ENCODE measurements around the gene SYNDIG1. TPM values are rescaled to one million over a fixed set of nuclear protein-coding genes. Genes with fewer than 3 reads are reported as not detected.

Gene SYNDIG1
- total RNA-seq, 4 donors from 2014 or later: 5.1 to 15.9 (median 14.3) TPM

GRCh38 chr20:24442909-24443308 is 26.5 kb upstream of the SYNDIG1 start:
- Histone ChIP-seq H3K9me3 (no peaks in the 10 kb centered on the region), H3K27ac (no peak overlapping the region), H3K4me1 (no peaks in the 10 kb centered on the region), H3K27me3 (no peaks in the 10 kb centered on the region), H3K4me3 (no peak overlapping the region), H3K36me3 (no peaks in the 10 kb centered on the region)
- TF ChIP-seq CTCF (IDR thresholded peaks at IDR 0.05): no peak
- no peak for DNase-seq (ENCODE audit: low spot score in 2 of 2)
- 78 to 88% methylated on average over 3 of the region's 3 CpGs for WGBS, 2 donors

GRCh38 chr20:24443436-24443835 is 26.0 kb upstream of the SYNDIG1 start:
- H3K4me3 ChIP-seq: no peak overlapping the region
- no peak overlapping the region for H3K27ac ChIP-seq
- WGBS, 2 donors: 80 to 96% methylated on average over 2 of the region's 2 CpGs
- no peak for DNase-seq (ENCODE audit: low spot score in 2 of 2)
- no peak for TF ChIP-seq CTCF (IDR thresholded peaks at IDR 0.05)
- TF ChIP-seq EP300 (IDR thresholded peaks at IDR 0.05): no peak
- TF ChIP-seq POLR2A (IDR thresholded peaks at IDR 0.05): no peak
- H3K9me3 ChIP-seq: no peaks in the 10 kb centered on the region
- H3K4me1 ChIP-seq: no peaks in the 10 kb centered on the region
- no peaks in the 10 kb centered on the region for H3K36me3 ChIP-seq
- H3K27me3 ChIP-seq: no peaks in the 10 kb centered on the region

- WGBS, 2 donors: 65 to 78% methylated on average over 5 to 7 of the region's 7 CpGs
- Histone ChIP-seq H3K9me3 (no peaks in the 10 kb centered on the region), H3K36me3 (no peaks in the 10 kb centered on the region), H3K4me3 (no peak overlapping the region), H3K27ac (no peak overlapping the region), H3K27me3 (no peaks in the 10 kb centered on the region), H3K4me1 (no peaks in the 10 kb centered on the region)
- no peak for TF ChIP-seq CTCF (IDR thresholded peaks at IDR 0.05)
- no peak for TF ChIP-seq EP300 (IDR thresholded peaks at IDR 0.05)
- TF ChIP-seq POLR2A (IDR thresholded peaks at IDR 0.05): no peak
- DNase-seq (ENCODE audit: low spot score in 2 of 2): no peak
Measured at GRCh38 chr20:24444526-24445190, 24.8 kb upstream of the SYNDIG1 start.

- no peak overlapping the region for H3K4me3 ChIP-seq
- no peak for TF ChIP-seq POLR2A (IDR thresholded peaks at IDR 0.05)
- no peak for TF ChIP-seq CTCF (IDR thresholded peaks at IDR 0.05)
- no peak for TF ChIP-seq EP300 (IDR thresholded peaks at IDR 0.05)
- H3K36me3 ChIP-seq: no peaks in the 10 kb centered on the region
- DNase-seq (ENCODE audit: low spot score in 2 of 2): no peak
- no peaks in the 10 kb centered on the region for H3K4me1 ChIP-seq
- 52 to 53% methylated on average over 5 to 11 of the region's 11 CpGs for WGBS, 2 donors
- H3K27ac ChIP-seq: no peak overlapping the region
- H3K27me3 ChIP-seq: no peaks in the 10 kb centered on the region
- no peaks in the 10 kb centered on the region for H3K9me3 ChIP-seq
Measured at GRCh38 chr20:24445510-24446170, 23.8 kb upstream of the SYNDIG1 start.

- 76 to 85% methylated on average over 2 of the region's 2 CpGs for WGBS, 2 donors
- Histone ChIP-seq H3K4me3 (no peak overlapping the region), H3K9me3 (no peaks in the 10 kb centered on the region), H3K36me3 (no peaks in the 10 kb centered on the region), H3K4me1 (no peaks in the 10 kb centered on the region), H3K27ac (no peak overlapping the region), H3K27me3 (no peaks in the 10 kb centered on the region)
- TF ChIP-seq CTCF (IDR thresholded peaks at IDR 0.05): no peak
- no peak for TF ChIP-seq EP300 (IDR thresholded peaks at IDR 0.05)
- TF ChIP-seq POLR2A (IDR thresholded peaks at IDR 0.05): no peak
- DNase-seq (ENCODE audit: low spot score in 2 of 2): no peak
Measured at GRCh38 chr20:24446811-24447210, 22.6 kb upstream of the SYNDIG1 start.

All from tibial nerve (tissue), 4 donors.